GM12892 (cell line): ENCODE measurements around the gene EXT2.

ENCODE experiments used
- DNase-seq: peaks from one replicate; pipeline ENCODE4 v3.0.0; 2011; ENCODE audit not compliant: insufficient read length
- FAIRE-seq: peaks from 2 replicates; lab custom pipeline; 2011; peaks lifted over from hg19 to GRCh38; lab: Jason Lieb, UNC
- POLR2A ChIP-seq: IDR thresholded peaks from 2 replicates; pipeline ENCODE4 v1.6.1; 2011; ENCODE audit warnings: low read depth, low read length, control low read depth
- POLR2AphosphoS5 ChIP-seq: IDR thresholded peaks from 2 replicates; pipeline ENCODE4 v1.6.1; 2011; ENCODE audit warnings: low read depth, low read length, control low read depth
- TAF1 ChIP-seq: IDR thresholded peaks from 2 replicates; pipeline ENCODE4 v1.6.1; 2011; ENCODE audit warnings: low read depth, mild to moderate bottlenecking, control low read depth, low read length, borderline replicate concordance

Gene EXT2

GRCh38 chr11:44137057-44137456 lies 41.6 kb downstream of the EXT2 start:
- FAIRE-seq (no peak), DNase-seq (no peak)
- no peak for TF ChIP-seq POLR2AphosphoS5
- TF ChIP-seq POLR2A = no peak
- no peak for TF ChIP-seq TAF1

DNA sequence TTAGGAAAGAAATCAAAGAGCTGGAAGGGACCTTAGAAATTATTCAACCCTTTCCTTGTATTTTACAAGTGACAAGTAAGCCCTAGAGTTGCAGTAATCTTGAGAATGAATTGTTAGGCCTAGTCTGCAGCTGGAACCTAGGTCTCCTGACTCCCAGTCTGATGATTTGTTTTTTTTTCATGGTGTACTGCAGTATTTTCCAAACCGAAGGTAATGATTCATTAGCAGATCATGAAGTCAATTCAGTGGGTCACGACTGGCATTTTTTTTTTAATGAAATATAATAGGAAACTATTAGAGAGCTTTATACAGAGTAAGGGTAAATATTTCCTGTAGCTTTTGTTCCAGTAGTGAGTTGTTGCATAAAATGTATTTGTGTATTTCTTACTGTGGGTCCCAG lies 42.8 kb downstream of the EXT2 start:
- DNase-seq (no peak), FAIRE-seq (no peak)
- TF ChIP-seq TAF1 = no peak
- TF ChIP-seq POLR2A = no peak
- TF ChIP-seq POLR2AphosphoS5 = no peak

GRCh38 chr11:44138980-44139379 lies 43.5 kb downstream of the EXT2 start:
- TF ChIP-seq POLR2A = no peak
- no peak for TF ChIP-seq POLR2AphosphoS5
- no peak for TF ChIP-seq TAF1
- FAIRE-seq (no peak), DNase-seq (no peak)

- TF ChIP-seq TAF1 (no peak), POLR2A (no peak), POLR2AphosphoS5 (no peak)
- DNase-seq = no peak
- FAIRE-seq = no peak
Measured at GRCh38 chr11:44139565-44140330, 44.3 kb downstream of the EXT2 start.

DNA sequence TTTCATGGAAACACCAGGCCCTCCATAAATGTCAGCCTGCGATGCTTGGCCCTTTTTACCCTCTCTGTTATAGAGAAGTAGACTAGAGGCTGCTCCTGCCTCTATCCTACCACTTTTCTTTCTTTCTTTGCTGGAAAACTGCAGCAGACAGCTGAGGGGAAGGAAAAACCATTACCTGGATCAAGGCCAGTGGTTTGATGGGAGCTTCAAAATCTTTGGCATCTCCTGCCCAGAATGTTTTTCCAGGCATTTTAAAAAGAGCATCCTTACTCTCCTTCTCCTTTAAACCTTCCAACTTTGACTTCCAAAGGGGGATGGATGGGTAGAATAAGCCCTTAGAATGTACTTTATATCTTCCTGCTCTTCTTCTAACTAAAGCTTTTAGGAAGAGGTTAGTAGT lies 44.9 kb downstream of the EXT2 start:
- no peak for DNase-seq
- no peak for FAIRE-seq
- TF ChIP-seq POLR2A = no peak
- no peak for TF ChIP-seq TAF1
- TF ChIP-seq POLR2AphosphoS5 = no peak

DNA sequence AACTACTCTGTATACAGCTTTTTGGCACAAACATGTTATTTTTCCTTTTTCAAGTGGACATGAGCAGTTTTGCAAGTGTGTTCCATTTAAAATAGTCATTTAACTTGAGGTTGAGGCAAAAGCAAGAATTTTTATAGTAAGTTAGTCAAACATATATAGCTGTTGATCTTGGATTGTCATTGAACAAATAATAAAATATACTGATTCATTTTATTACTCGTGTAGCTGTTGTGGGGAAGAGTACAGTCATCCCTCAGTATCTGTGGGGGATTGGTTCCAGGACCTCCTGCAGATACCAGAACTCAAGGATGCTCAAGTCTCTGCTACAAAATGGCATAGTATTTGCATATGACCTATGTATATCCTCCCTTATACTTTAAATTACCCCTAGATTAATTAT lies 45.3 kb downstream of the EXT2 start:
- DNase-seq = no peak
- TF ChIP-seq TAF1 (no peak), POLR2A (no peak), POLR2AphosphoS5 (no peak)
- FAIRE-seq = no peak

DNA sequence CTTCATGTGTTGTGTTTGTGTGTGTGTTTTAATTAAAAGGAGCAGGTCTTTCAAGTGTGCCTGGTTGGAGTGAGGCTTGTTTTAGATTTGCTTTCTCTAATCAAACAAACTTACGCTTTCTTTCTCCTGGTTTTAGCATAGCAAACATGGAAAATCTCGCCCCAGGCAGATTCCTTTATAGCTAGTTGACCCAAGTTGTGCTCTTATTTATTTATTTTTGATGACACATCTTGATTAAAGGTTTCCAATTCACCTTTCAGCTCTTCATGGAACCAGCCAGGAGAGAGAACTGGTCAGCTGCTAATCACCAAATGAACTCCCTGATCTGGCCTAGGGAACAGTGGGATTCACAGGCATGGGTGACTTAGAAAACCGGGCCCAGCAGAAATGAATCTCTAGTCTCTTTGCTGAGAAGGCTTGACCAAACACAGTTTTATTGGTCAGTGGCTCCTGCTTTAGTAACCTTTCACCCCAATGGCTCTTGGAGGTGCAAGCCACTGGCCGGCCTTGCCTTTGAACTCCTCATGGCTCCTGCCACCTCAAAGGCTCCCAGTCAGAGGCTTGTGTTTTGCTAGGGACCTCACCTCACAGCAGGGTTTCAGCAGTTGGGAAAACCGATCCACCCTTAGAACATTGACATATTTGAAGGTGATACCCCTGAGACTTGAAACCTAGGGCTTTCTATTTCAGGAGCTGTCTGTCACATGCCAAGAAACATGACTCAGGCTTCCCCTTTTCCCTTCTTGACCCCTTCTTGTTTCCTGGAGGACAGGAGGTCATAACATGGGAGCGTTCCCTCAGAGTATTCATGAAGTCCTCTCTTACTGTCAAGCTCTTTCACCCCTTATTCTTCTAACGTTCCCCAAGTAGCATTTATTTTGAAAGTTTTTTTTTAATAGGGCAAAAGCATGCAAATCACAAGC lies 48.8 kb downstream of the EXT2 start:
- DNase-seq = no peak
- no peak for FAIRE-seq
- TF ChIP-seq POLR2A (no peak), POLR2AphosphoS5 (no peak), TAF1 (no peak)

DNA sequence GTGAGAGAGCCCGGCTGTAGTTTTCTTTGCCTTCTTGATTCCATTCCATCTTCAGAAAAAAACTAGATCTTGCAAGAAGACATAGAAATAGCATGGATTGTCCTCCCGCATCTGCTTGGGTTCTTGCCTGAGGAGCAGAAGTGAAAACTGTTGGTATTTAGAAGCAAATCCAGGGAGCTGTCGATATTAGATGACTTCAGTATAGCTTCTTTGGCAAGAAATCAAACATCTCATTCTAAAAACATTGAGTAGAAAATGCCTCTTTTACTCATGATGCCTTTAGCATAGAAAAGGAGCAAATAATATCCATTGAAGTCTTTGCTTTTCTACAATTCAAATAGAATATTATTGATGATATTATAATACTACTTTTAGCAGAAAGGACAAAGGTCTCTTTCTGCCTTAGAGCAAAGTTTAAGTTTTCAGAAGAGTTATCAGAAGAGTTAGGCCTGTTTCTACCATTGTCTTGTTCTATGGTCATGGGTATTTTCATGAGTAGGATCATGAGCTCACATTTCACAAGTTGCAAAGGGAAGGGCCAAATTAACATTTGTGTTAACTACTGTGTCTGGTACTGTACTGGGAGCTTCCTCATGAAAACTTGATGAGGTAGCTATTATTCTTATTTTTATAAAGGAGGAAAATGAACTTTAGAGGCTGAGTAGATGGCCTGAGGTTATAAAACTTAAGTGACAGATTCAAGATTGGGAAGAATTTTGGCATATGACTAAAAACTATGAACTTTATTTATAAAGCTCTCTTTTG lies 49.7 kb downstream of the EXT2 start:
- FAIRE-seq = no peak

GRCh38 chr11:44146931-44147330 lies 51.5 kb downstream of the EXT2 start:
- no peak for FAIRE-seq
- TF ChIP-seq POLR2A = no peak
- no peak for TF ChIP-seq POLR2AphosphoS5
- TF ChIP-seq TAF1 = no peak

More for the DNA sequence above, 49.7 kb downstream of the EXT2 start:
- TF ChIP-seq POLR2AphosphoS5 (no peak), POLR2A (no peak), TAF1 (no peak)
- no peak for DNase-seq

DNA sequence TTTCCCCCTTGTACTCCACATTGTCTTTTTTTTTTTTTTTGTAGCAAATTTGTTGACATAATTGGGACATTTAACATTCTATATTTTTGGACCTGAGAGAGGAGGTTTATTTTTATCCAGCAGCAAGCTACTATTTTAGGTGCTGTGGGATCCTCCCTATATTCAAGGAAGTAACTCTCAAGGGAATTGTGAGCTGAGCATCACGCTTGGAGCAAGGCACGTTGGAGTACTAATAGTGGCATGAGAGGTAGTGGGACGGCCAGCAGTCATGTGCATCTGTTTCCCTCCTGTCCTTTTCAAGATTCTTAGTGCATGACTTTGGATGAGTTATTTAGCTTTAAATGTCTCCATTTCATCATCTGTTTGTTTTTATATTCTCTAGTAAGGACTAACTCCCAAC lies 52.3 kb downstream of the EXT2 start:
- no peak for TF ChIP-seq POLR2AphosphoS5
- no peak for TF ChIP-seq TAF1
- TF ChIP-seq POLR2A = no peak
- DNase-seq (no peak), FAIRE-seq (no peak)

More at GRCh38 chr11:44146931-44147330, 51.5 kb downstream of the EXT2 start:
- DNase-seq = no peak

- FAIRE-seq (no peak), DNase-seq (no peak)
- TF ChIP-seq POLR2A (no peak), TAF1 (no peak), POLR2AphosphoS5 (no peak)
Measured at GRCh38 chr11:44149651-44150050, 54.2 kb downstream of the EXT2 start.

- FAIRE-seq = no peak
- TF ChIP-seq POLR2A = no peak
- no peak for TF ChIP-seq TAF1
- TF ChIP-seq POLR2AphosphoS5 = no peak
Measured at GRCh38 chr11:44150401-44150800, 54.9 kb downstream of the EXT2 start.

More at GRCh38 chr11:44150401-44150800, 54.9 kb downstream of the EXT2 start:
- no peak for DNase-seq
